Activated CD8-positive, alpha-beta memory T cell treated with anti-CD3 and anti-CD28 coated beads, Interleukin-2, amount 50 U/mL, for 4 hours (primary cell): Measurements from ENCODE around the gene COBL.

Experiments used
- DNase-seq: peaks from one replicate; pipeline ENCODE4 v3.0.0-alpha.2; 2020

The COBL gene

DNA sequence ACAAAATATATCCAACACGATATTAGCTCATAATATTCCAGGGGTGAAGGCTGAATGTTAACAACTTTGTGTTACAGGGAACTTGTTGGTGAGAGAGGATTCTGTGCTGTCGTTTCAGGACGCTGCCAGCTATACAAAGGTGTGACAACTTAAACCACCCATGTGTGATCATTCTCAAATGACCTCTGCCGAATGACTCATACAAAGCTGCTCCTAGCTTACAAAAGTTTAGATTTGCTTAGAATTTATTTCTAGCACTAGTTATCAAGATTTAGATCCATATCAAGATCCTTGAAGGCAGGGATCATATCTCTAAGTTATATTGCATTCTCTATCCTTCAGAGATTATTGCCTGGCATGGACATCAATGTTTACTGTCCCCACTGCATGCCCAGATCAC lies 65.3 kb downstream of the COBL start:
- DNase-seq, result no peak

DNA sequence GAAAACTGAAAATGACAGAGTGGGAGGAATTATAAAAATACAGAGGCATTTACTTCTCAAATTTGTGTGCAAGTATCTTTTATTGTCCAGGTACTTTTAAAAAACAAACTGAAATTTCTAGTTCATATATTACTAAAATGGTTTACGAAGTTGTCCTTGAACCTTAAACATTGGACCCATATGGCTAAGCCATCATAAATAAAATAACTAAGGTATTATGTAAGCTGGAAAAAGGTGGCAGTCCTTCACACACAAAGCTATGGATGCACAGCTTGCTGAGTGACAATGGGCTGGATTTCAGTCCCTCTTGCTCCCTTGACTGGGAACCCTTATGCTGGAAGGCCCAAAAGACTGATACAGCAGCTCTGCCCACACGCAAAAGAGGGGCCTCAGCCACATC lies 66.1 kb downstream of the COBL start:
- DNase-seq, result no peak

DNA sequence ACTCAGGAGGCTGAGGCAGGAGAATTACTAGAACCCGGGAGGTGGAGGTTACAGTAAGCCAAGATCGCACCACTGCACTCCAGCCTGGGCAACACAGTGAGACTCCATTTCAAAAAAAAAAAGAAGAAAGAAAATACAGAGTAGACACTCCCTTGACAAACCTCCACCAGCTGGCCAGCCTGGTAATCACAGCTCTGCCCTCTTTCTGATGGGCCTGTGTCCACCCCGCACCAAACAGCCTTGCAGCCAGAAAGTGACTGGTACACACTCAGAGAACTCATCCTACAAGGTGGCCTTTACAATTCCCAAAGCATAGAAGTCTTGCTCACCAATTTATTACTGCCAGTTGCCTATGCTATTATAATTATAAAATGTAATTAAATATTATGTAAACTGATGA lies 66.6 kb downstream of the COBL start:
- DNase-seq, result no peak

DNA sequence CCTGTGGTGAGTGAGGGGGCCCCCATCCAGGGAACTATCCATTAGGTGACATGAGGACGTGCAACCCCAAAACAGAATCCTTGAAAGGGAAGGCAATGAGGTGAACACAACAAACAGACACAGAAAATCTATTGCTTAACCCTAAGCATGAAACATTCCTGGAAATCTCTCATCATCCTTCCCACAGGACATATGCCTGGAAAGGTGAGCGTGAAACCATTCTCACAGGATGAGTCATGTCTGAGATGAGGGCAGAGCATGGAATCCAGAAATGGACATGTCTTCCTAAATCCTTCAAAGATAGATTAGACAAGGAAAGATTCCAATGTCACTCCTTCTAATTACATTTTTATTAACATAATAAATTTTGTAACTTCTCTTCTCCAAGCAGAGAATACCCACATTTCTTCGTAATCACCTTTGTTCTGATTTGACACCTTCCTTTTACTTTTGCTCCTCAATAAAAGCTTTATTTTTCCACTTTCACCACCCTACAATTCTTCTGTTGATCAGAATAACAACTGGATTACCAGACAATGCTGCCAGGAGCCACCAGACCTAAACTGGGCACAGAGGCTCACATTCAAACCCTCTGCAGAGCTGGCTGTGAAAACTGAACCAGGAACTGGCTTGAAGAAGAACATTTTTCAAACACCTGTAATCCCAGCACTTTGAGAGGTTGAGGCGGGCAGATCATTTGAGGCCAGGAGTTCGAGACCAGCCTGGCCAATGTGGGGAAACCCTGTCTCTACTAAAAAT lies 67.2 kb downstream of the COBL start:
- no peak for DNase-seq

DNA sequence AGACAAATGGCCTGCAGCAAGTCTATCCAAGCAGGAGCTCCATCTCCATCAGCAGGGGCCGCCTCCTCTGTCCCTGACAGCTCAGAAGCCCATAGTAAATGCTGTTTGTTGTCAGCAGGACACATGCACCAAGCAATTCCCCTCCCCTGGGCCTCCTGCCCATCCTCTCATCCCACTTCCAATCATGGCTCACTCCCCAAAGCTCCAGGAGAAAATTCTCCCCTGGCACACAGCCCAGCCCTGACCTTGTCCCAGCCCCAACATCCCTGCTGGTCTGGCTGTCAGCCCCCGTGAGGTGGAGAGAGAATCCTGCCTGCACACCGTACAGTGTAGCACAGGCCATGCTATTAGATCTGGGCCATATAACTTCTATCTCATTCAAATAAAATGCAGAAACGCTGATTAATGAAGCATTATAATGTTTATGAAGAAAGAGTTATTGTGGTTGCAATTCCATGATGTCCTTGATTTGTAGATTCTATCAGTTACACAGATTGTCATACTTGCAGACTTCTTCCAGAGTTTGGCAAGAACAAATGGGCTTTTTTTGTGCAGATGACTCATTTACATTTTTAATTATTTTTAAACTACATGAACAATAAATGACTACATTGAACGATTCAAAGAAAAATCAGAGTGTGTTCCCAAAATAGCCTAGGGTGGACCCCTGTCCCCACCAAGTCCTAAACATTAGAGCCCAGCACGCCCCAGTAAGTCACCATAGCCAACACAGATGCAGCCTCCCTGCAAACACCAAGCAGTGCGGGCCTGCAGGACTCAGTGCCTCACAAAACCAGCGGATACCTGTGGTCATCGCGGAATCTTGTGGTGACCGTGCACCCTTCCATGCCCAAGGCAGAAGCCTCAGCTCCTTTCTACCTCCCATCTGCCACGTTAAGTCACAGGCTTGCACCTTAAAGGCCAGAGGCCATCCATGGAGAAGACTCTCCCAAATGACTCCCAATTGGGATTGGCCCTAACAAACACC lies 70.1 kb downstream of the COBL start:
- no peak for DNase-seq

DNA sequence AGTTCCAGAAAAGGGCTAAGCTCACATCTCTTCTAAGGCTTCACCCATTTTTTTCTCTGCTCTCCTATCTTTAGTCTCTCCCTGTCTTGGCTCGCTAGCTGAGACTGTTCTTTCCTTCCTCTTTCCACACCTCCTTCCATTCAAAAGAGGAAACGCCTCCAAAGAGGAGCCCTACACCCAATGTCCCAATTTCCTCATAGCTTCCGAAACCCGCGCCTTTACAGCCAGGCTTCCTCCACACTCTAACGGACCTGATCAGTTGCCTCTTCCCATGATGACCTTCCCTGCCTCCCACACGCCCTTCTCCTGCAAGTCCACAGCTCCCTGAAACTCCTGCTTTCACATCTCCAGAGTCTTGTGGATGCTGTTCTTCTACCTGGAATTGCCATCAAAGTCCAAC lies 71.7 kb downstream of the COBL start:
- no peak for DNase-seq

DNA sequence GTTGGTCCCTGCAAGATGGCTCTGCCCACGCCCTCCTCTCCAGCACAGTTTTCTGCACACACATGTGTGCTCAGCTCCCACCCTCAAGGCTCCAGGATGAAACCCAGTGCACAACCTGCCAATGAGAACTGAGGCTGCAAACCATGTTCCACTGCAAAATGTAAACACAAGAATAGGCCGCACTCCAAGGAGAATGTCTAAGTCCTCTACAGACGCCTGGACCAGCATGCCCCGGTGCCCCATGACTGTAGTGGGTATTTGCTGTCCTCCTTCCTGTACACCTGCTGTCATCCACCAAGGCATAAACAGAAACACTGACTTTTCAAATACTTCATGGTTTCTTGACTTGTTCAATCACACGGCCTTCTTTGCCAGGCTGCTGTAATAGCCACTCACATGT lies 72.6 kb downstream of the COBL start:
- DNase-seq, result no peak

DNA sequence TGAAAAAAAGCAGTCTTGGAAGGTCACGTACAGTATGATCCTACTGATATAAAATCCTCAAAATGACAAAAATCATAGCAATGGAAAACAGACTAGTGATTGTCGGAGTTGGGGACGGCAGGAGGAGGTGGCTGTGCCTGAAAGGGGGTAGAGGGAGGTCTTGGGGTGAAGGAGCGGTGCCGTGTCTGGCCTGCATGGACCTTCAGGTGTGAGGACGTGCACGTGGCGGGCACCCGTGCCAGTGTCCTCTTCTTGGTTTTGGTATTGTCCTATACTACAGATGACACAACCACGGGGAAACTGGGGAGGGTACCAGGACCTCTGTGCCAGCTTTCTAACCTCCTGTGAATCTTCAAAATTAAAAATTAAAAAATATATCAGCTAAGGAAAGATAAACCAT lies 73.0 kb downstream of the COBL start:
- DNase-seq, result no peak

DNA sequence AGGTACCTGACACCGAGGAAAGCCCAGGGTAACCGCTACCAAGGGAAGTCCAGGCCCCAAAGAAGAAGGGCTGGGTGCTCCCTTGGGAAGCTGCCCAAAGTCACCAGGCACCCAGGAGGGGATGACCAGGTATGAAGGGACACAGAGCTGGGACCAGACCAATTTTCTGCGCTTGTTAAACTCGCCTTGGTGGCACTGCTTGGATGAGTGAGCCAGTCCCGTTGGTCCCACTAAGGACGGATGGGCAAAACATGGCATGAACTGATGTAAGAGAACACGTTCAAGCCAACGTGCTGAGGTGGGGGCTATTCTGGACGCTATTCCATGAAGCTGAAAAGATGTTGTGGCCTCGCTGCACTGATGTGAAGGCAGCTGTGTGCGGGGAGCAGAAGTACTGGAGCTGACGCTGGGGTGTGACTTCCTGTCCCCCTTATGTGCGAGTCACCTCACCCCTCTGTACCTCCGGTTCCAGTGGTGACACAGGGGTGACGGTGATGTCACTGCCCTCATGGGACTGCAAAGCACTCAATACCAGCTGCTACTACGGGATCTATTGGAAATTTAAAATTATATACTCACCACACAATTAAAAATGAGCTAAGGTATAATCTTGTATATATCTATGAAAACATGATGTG lies 73.6 kb downstream of the COBL start:
- no peak for DNase-seq

DNA sequence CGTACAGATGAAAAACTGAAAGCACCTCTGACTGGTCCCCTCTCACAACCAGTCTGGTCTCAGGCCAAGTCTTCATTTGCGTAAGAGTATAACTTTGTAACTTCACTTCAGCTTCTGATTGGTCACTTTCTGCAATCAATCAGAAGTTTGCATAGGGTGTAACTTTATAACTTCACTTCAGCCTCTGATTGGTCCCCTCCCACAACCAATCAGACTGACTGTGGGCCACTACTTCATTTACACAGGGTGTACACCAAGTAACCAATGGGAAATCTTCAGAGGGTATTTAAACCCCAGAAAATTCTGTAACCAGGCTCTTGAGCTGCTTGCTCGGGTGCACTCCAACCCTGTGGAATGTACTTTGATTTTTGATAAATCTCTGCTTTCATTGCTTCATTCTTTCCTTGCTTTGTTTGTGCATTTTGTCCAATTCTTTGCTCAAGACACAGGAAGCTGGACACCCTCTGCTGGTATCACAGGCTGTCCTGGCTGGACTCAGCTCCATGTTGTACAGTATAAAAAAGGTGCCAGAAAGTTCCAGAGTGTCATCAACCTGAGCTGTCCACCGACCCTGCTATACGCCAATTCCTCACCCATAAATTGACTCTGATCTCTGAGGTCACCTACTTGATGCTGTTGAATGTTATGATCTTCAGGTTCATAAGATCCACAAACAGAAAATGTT lies 74.5 kb downstream of the COBL start:
- DNase-seq, result no peak

DNA sequence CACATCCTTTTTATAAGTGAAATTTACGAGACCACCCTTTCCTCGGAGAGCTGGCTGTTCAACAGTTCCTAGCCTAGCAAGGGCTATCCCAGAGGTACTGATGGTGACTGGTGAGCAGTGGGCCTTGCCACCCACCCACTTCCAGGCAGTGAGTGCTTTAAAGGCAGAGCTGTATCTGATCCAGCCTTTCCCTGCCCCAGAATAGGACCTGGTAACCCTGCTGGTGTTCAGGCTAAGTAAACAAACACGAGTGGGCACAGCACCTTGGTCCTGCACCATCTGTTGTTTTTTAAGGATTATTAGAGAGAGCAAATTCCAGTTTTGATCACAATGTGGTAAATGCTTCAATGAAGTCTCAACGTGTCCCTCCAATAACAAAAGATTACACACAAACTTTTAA lies 75.7 kb downstream of the COBL start:
- no peak for DNase-seq

DNA sequence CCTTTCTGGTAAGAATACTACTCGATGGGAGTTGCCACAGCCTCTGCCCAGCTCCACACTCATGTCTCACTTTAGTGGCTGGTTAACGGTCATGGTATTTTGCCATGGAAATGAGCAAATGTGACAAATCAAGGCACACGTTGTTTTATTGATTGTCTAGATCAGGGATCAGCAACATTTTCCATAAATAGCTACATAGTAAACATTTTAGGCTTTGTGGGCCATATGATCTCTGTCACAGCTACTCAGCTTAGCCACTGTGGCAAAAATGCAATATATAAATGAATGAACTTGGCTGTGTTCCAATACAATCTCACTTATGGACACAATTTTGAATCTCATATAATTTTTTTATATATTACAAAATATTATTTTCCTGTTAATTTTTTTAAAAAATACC lies 76.9 kb downstream of the COBL start:
- DNase-seq, result no peak

DNA sequence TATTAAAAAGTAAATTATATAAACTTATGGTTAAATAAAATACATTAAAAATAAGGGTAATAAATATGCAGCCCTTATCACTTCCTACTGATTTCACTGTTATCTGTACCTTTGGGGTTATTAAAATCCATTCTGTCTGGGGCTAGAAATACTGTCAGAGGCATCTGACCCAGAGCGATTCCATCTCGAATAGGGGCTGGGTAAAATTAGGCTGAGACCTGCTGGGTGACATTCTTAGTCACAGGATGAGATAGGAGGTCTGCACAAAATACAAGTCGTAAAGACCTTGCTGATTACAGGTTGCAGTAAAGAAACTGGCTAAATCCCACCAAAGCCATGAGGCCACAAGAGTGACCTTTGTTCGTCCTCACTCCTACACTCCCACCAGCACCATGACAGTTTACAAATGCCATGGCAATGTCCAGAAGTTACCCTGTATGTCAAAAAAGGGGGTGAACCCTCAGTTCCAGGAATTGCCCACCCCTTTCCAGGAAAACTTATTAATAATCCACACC lies 77.6 kb downstream of the COBL start:
- no peak for DNase-seq

DNA sequence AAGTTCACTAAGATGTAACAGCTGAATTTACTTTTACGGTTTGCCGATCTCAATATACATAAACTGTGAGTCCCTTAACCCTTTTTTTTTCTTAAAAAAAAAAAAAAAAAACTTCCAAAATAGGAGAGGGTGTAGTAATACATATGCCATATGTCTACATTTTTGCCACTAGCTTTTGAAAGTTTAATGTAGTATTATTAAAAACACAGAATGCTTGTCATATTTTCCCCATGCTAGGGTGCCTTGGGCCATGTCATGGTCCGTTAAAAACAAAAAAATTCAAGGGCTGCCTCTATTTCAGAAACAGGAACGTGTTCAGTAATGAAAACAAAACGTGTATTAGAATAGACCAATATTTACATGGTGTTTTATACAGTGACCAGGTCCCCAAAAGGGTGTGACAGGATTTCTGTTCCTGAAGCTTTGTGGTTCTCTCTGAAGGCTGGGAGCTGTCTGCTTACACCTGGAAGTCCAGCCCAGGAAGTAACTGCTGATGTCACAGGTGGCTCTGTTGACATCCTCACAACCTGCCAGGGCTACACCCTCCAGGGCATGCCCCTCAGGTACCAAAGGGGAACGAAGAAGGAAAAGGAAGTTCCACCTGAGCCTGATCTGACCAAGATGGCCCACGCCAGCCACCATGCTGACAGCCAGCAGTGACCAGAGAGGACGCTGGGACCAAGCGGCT lies 79.0 kb downstream of the COBL start:
- DNase-seq, result no peak

DNA sequence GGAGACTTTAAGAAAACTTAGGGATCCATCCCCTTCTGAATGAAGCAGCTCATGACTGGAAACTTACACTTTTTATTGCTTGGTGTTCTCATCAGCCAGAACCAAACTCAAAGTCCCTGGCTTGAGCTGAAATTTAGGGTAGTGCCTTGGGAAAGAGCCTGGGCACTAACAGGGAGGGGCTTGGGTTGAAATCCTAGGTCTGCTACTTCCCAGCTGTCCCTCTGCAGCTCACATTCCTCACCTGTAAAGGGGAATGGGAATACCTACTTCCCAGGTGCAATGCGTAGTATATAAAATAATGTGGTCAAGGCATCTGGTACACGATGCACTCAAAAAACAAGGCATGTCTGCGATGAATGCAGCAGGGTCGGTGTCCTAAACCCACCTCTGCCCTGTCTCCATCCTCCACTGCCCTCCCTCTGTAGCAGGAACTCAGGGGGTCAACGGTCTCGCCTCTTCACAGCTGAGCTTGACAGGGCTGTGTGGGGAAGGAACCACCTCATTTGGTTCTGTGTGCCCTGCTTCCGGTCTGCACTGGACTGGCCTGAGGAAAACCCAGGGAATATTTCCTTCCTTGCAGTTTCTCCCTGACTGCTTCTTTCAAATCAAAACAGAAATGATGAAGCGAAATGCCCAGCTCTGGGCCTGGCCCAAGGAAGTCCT lies 80.0 kb downstream of the COBL start:
- DNase-seq, result no peak

DNA sequence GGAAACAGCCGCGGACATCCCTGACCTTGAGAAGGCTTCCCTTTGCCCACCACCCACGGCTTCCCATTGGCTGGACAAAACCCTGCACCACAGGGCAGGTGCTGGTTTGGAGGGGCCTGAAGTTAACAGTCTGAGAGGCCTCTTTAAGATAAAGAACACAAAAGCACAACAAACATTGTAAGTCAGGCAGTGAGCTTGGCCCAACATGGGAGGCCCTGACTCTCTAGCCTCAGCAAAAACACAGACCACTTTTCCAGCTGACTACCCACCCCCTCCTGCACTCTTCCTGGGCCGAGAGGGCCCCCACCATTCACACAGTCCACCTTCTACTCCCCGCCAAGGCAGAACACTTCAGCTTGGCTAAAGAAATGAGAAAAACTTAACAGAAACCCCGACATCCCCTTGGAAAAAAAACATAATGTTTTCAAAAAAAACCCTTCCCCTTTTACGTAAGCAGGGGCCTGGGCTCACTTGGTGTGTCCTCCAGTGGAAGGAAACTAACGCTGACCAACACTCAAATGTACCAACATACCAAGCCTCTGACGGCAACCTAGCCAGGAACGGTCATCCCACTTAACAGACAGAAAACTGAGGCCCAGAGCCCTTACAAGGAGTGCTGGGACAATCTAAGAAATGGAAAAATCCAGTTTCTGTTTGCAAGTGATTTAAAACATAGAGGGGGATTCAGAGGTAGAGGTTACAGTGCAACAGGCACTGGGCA lies 80.9 kb downstream of the COBL start:
- DNase-seq, result no peak

DNA sequence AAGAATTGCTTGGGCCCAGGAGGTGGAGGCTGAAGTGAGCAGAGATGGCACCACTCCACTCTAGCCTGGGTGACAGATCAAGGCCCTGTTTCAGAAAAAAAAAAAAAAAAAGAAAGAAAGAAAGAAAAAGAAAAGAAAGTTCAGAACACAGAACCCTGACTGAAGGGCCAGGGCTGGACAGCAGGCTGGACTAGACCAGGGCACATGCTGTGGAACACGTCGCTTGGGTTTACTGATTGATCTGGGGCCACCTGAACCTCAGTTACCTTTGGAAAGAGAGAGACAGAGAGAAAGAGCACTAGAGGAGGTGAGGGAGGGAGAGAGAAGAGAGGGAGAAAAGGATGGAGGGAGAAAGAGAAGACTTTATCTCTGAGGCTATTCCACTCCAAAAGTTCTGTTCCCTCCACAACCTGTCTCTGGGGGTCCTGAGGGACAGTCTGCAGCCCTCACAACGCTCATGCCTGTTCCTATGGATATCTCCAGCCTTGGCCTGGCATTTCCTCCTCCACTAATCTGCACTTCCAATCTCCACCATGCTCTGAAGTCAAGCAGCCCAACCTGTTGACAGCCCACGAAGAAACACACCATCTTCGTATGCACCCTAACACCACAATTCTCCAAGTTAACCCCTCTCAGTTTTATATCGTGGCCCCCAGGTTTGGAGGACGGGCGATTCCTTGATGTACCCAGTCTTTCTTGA lies 81.8 kb downstream of the COBL start:
- DNase-seq, result no peak

DNA sequence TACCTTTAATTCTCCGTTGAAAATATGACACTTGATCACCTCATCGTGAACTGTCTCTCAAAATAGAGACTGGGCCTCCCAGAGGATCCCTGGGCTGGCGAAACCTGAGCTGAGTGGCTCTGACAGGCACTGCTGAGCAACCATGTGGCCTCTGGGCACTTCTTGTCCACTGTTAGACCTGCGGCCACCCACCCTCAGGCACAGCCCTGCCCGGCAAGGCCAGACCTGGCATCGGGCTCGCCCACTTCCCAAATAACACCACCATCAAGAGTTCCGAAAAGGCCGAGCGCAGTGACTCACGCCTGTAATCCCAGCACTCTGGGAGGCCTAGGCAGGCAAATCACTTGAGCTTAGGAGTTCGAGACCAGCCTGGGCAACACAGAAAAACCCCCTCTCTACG lies 82.5 kb downstream of the COBL start:
- DNase-seq, result no peak

DNA sequence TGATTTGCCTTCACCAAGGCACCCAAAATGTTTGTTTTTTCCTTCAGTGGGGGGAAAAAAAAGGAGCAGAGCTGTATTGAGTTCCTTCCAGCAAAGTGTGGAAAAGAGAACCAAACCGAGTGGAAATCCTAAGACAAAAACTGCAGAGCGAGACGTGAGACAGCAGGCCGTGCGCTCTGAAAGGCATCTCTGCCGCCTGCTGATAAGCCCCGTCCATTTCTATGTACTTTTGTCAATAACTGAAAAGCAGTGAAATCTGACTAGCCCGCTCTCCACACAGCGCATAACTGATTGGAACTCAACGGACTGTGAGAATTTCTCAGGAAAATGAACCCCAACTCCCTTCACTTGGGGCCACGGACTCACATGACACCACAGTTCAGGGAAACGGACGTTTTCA lies 83.2 kb downstream of the COBL start:
- DNase-seq, result no peak

DNA sequence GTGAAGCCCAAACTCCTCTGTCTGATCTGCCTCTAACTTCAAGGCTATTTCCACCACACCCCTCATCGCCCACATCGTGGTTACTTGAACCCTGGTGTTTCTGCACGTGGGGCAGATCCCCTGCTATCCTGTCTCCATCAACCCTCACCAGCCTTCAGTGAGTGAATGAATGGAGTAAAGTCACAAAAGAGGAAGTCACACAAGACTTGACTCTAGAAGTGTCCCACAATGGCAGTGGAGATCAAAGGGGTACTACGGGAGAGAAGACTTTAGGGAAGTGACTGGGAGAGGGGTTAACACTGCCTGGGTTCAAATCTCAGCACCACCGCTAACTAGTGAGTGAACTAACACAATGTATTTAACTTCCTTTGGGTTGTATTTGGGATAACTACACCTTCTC lies 85.9 kb downstream of the COBL start:
- no peak for DNase-seq

DNA sequence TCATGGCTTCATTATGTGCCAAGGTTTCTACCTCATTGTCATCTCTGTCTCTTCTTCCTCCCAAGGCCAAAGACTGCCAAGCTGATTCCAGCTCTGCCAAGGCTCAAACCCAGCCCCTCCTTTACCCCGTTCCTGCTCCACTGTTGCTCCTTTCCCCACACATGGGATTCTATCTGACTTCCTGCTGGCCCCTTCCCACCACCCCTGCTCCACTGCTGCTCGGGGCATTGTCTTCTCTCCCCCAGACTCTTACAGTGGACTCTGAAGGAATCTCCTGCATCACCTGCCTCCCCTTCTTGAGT lies 86.3 kb downstream of the COBL start:
- DNase-seq, result no peak
